Memory B cell (primary cell): ENCODE data around the gene NREP.
"Not testable (repeated sequence)": the region's sequence is repeated elsewhere in the genome, so short reads cannot be mapped to it uniquely, and the experiment has no call there.

Experiments used
- ATAC-seq: fragments of 150-1000 bp; cut with Tn5 transposase; 2 replicates; pipeline ENCODE4 v1.10.0; 2021; ENCODE audit warnings: low read depth, mild to moderate bottlenecking, moderate library complexity
- DNase-seq, 2 donors: peaks; one replicate each; pipeline ENCODE4 v3.0.0; 2022; ENCODE audit warnings: low spot score in 2 of 2
- H3K27ac Mint-ChIP-seq: one replicate; pipeline ENCODE4 v1.8.0; 2022; ENCODE audit warnings: mild to moderate bottlenecking, moderate library complexity, mixed read lengths
- H3K27me3 Mint-ChIP-seq: one replicate; pipeline ENCODE4 v1.8.0; 2022; ENCODE audit warnings: mixed read lengths
- H3K36me3 Mint-ChIP-seq: one replicate; pipeline ENCODE4 v1.8.0; 2022; ENCODE audit warnings: mild to moderate bottlenecking, mixed read lengths
- H3K4me1 Mint-ChIP-seq: one replicate; pipeline ENCODE4 v1.8.0; 2022; ENCODE audit warnings: mixed read lengths
- H3K4me3 Mint-ChIP-seq: one replicate; pipeline ENCODE4 v1.8.0; 2022; ENCODE audit warnings: mild to moderate bottlenecking, moderate library complexity, mixed read lengths
- H3K9me3 Mint-ChIP-seq: one replicate; pipeline ENCODE4 v1.8.0; 2022; ENCODE audit warnings: mixed read lengths

NREP gene

DNA sequence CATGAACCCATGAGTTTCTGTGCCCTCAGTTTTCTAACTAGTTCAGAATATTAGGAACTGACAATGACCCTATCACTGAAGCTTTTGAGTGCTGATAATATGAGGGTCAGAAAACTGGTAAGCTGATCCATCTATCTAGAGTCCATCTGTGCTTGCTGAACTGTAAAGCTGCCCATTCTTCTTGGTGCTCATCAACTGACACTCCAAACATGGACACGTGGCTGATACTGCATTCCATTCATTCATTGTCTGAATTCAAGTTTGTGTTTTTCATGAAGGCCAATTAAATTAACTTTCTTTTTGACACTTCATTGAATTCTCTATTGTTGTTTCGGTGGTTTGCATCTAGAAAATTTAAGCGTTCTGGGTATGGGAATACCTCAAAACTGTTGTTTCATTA, 17.6 kb downstream of the NREP start:
- Mint-ChIP-seq H3K4me1 (peaks cover 2% of the 10 kb centered on the region), H3K27ac (no peak overlapping the region), H3K9me3 (no peaks in the 10 kb centered on the region), H3K36me3 (no peaks in the 10 kb centered on the region), H3K27me3 (peaks cover 2% of the 10 kb centered on the region), H3K4me3 (no peak overlapping the region)
- ATAC-seq (no peak), DNase-seq (no peak)

DNA sequence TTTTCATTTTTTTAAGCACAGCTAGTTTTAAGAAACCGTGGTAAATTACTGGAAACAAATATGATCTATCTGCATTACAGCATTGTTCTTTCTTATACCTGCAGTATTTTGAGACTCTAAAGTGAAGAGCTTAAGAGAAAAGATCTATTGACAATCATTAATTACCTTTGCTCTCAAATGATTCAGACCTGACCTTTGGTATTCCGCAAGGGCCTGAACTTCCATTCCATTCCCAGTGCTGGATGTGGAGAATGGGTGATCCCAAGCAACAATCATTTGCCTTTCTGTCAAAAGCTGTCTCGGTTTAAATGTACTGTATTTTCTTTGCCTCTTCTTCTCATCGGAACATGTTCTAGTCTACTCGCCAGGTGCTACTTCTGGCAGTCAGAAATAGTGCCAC, 18.9 kb downstream of the NREP start:
- H3K4me3 Mint-ChIP-seq: no peak overlapping the region
- peaks cover 2% of the 10 kb centered on the region for H3K27me3 Mint-ChIP-seq
- DNase-seq (no peak), ATAC-seq (no peak)
- H3K27ac Mint-ChIP-seq: no peak overlapping the region
- peaks cover 2% of the 10 kb centered on the region for H3K4me1 Mint-ChIP-seq
- H3K36me3 Mint-ChIP-seq: no peaks in the 10 kb centered on the region
- no peaks in the 10 kb centered on the region for H3K9me3 Mint-ChIP-seq

DNA sequence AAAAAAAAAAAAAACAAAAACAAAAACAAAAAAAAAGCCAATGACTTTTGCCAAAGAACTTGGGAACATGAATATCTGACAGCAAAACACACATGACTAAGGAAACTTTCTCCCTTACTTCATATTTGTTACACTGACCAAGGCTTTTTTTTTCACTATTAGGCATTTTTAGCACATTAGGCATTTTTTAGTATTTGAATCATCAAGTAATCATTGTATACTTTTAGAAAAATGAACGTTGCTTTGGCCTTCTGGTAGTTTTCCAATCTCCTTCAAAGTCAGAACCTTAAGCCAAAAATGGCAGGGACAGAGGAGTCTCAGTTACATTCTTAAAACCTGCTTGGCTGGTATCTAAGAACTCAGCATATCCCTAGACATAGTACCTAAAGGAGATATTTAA, 19.3 kb downstream of the NREP start:
- ATAC-seq (no peak), DNase-seq (no peak)
- H3K4me1 Mint-ChIP-seq: peaks cover 2% of the 10 kb centered on the region
- H3K36me3 Mint-ChIP-seq: no peaks in the 10 kb centered on the region
- H3K27ac Mint-ChIP-seq: no peak overlapping the region
- H3K9me3 Mint-ChIP-seq: no peaks in the 10 kb centered on the region
- peaks cover 2% of the 10 kb centered on the region for H3K27me3 Mint-ChIP-seq
- no peak overlapping the region for H3K4me3 Mint-ChIP-seq

DNA sequence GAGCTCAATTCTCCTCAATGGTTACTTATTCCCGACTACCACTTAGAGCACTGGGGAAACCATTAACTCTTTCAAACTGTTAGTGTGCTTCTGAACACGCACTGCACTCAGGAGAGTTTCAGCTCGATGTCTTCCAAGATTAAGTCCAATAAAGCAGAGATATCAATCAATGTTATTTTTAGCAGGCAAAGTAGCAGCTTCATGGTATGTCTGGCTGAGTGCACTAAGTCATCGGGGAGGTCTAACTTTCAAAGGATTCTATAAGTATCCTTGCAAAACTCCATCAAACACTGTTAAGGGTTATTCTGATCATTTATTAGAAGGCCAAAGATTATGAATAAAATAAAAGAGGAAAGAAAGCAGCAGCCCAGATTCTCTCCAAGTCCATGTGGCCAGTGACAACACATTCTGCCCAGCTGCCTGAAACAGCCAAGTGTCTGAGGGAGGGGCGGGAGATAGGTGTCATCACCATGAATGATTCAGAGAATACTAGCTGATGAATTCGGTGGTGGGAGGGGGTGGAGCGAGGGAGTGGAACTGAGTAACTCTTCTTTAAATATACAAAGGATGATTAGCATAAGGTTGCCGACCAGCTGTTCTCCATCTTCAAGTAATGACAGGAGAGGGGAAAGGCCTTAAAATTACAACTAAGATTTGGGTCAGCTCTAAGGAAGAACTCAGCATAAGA, 21.3 kb downstream of the NREP start:
- no peak for DNase-seq
- H3K4me1 Mint-ChIP-seq: peaks cover 2% of the 10 kb centered on the region
- H3K9me3 Mint-ChIP-seq: no peaks in the 10 kb centered on the region
- H3K36me3 Mint-ChIP-seq: no peaks in the 10 kb centered on the region
- H3K27me3 Mint-ChIP-seq: no peaks in the 10 kb centered on the region
- no peak for ATAC-seq
- H3K4me3 Mint-ChIP-seq: no peak overlapping the region
- H3K27ac Mint-ChIP-seq: no peak overlapping the region

DNA sequence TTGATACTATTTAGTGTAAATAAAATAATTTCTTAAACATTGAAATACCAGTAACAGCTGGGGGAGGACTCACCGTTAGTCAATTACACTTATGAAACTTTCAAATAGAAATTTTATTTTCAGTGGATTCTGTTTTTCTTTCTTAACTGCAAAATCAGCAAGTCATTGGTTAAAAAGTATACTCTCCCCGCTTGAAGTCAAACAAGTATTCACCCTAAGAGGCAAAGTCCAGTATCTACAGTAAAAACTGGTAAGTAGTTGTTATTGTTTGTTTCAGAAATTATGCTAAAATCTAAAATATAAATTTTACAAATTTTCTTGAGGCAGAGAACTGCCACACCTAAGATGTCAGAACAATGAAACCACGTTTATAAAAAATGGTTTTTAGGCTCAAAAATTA, 22.4 kb downstream of the NREP start:
- Mint-ChIP-seq H3K36me3 (no peaks in the 10 kb centered on the region), H3K4me1 (peaks cover 2% of the 10 kb centered on the region), H3K9me3 (no peaks in the 10 kb centered on the region), H3K27me3 (no peaks in the 10 kb centered on the region), H3K27ac (no peak overlapping the region), H3K4me3 (no peak overlapping the region)
- DNase-seq (no peak), ATAC-seq (no peak)

DNA sequence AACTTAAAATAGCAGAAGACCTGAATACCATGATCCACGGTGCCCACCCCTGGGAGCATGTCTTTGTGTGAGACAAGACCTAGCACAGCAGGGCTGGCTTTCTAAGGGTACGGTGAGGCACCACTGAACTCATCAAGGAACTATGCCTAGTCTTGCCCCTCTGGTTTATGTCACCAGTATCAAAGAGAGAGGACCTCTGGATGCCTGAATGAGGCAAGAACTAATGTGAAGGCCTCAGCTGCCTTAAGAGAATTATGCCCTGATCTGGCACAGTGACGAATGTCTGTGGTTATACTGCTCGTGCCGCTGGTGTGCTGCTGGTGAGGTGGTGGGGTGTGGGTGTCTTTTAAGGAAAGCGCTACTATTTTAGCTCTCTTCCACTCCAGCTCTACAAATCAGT, 23.0 kb downstream of the NREP start:
- Mint-ChIP-seq H3K27ac (no peak overlapping the region), H3K27me3 (no peaks in the 10 kb centered on the region), H3K9me3 (no peaks in the 10 kb centered on the region), H3K4me3 (no peak overlapping the region), H3K4me1 (peaks cover 2% of the 10 kb centered on the region), H3K36me3 (no peaks in the 10 kb centered on the region)
- no peak for ATAC-seq
- DNase-seq: no peak

DNA sequence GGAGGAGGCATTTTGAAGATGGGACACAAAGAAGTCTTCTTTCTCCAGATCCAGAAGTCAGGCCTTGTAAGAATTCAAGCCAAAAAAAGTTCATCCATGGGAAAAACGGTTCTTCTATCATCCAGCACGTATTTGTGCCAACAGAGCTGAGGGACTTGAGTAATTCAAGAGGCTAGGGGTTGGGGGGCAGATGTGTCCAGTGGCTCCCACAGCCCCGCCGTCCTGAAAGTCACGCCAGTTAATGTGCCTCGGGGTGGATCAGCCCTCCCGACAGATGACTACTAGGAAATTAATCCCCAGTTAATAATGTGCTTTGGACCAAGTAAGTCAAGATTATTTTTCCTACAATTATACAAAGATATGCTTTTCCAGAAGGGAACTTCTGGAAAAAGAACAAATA, 23.4 kb downstream of the NREP start:
- Mint-ChIP-seq H3K27me3 (no peaks in the 10 kb centered on the region), H3K36me3 (no peaks in the 10 kb centered on the region), H3K9me3 (no peaks in the 10 kb centered on the region), H3K27ac (no peak overlapping the region), H3K4me3 (no peak overlapping the region), H3K4me1 (no peaks in the 10 kb centered on the region)
- ATAC-seq (no peak), DNase-seq (no peak)

DNA sequence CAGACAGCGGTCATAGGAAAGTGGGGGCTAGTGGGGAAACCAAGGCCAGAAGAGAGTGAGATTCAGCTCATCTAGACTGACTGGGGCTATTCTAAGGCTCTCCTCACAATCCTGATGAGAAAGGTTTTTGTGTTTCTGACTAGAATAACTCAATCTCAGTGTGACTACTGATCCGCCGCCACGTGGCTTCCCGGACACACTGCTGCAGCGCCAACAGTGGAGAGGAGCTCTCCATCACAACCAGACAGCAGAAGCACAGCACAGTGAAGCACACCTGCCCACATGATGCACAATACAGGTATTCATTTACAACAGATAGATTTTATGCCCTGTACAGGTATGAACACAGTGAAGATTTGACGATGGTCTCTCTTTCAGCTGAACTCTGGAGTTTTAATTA, 25.4 kb downstream of the NREP start:
- H3K4me3 Mint-ChIP-seq: no peak overlapping the region
- no peaks in the 10 kb centered on the region for H3K36me3 Mint-ChIP-seq
- DNase-seq: no peak
- no peak overlapping the region for H3K27ac Mint-ChIP-seq
- no peak for ATAC-seq
- H3K27me3 Mint-ChIP-seq: no peaks in the 10 kb centered on the region
- H3K4me1 Mint-ChIP-seq: no peaks in the 10 kb centered on the region
- H3K9me3 Mint-ChIP-seq: no peaks in the 10 kb centered on the region

DNA sequence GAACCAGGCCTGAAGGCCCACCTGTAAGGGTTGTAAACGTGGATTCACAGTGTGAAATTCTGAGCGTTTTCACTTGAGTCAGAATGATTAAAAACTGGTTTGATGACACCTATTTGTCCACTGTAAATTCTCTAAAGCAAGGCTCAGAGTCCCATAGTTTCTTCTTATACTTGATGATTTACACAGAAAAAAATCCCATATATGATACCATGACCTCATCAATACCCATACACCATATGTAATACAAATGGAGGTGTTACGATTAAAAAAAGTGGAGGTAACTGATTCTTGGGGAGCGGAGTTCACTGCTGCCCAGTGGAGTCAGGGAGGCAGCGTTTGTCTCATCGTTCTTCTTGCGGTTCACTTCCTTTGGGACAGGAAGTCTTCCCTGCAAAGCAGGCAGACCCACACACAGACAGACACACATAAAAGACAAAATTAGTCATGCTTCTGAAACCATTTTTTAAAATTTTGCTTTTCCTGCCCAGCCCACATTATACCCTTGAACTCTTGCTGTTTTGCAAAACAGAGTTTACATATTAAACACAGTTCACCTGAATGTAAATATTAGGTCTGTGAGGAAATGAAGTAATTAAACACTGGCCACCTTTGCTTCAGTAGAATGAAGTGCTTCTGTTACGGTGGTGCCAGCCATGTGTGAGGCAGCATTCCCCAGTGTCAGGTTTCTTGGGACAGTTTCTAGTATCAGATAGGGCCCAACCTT, 26.2 kb downstream of the NREP start:
- Mint-ChIP-seq H3K9me3 (no peaks in the 10 kb centered on the region), H3K36me3 (no peaks in the 10 kb centered on the region), H3K27me3 (no peaks in the 10 kb centered on the region), H3K27ac (no peak overlapping the region), H3K4me3 (no peak overlapping the region), H3K4me1 (no peaks in the 10 kb centered on the region)
- DNase-seq (no peak), ATAC-seq (no peak)

DNA sequence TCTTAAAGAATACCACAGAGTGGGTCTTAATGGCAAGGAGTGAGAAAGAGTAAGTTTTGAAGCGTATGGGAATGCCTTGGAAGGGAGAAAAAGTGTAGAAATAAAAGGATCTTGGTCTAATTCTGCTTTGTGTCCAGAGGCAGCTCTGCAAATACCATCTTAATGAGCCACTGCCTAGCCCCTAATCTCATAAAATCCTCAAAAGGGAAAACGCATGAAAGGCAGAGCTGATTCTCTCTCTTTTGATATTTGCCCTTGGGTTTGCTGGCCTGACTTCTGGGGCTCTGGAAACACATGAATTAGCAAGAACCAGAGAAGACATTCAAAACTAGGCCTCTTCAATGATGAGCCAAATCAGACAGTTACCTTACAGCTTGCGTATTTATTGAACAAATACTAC, 28.1 kb downstream of the NREP start:
- H3K4me3 Mint-ChIP-seq: no peak overlapping the region
- no peak for ATAC-seq
- H3K27ac Mint-ChIP-seq: no peak overlapping the region
- no peaks in the 10 kb centered on the region for H3K9me3 Mint-ChIP-seq
- H3K27me3 Mint-ChIP-seq: no peaks in the 10 kb centered on the region
- H3K4me1 Mint-ChIP-seq: no peaks in the 10 kb centered on the region
- no peaks in the 10 kb centered on the region for H3K36me3 Mint-ChIP-seq
- DNase-seq: no peak

DNA sequence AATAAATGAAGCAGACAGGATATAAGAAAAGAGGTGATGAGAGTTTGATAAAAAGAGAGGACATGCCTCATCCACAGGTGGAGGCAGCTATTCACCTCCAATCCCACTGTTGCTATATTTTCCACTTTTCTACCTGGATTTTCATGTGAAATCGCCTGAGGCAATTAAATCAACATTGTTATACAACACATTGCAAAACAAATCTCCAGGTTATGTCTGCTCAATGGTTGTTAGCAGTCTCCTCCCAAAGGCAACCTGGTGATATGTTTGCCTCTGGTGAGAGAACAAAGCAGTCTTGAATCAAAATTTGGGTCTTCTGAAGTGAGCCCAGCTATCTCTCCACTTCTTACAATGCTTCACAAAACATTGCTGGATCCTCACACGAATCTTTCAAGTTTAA, 30.0 kb downstream of the NREP start:
- no peak overlapping the region for H3K4me3 Mint-ChIP-seq
- no peaks in the 10 kb centered on the region for H3K36me3 Mint-ChIP-seq
- no peaks in the 10 kb centered on the region for H3K9me3 Mint-ChIP-seq
- DNase-seq: no peak
- no peaks in the 10 kb centered on the region for H3K4me1 Mint-ChIP-seq
- ATAC-seq: no peak
- H3K27ac Mint-ChIP-seq: no peak overlapping the region
- no peaks in the 10 kb centered on the region for H3K27me3 Mint-ChIP-seq

DNA sequence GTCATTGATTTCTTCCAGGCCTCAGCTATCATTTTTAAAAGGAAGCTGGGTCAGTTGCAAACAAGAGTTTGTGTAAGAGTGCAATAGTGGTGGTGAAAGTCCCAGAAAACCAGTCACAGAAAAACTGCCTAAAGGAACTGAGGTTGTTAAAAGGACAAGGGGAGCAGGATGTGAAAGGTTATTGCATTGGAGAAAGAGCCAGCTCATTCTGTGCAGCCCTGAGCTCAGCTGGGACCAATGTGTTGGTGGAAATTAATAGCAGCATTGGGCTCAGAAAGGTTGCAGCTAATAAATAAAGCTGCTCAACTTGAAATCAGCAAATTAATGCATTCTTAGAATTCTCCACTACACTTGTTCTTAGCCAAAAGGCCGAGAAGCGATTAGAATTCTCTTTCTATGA, 34.9 kb downstream of the NREP start:
- no peak overlapping the region for H3K27ac Mint-ChIP-seq
- no peaks in the 10 kb centered on the region for H3K9me3 Mint-ChIP-seq
- H3K4me1 Mint-ChIP-seq: no peaks in the 10 kb centered on the region
- no peak for DNase-seq
- peaks cover 7% of the 10 kb centered on the region for H3K27me3 Mint-ChIP-seq
- H3K36me3 Mint-ChIP-seq: no peaks in the 10 kb centered on the region
- H3K4me3 Mint-ChIP-seq: no peak overlapping the region
- ATAC-seq: no peak

DNA sequence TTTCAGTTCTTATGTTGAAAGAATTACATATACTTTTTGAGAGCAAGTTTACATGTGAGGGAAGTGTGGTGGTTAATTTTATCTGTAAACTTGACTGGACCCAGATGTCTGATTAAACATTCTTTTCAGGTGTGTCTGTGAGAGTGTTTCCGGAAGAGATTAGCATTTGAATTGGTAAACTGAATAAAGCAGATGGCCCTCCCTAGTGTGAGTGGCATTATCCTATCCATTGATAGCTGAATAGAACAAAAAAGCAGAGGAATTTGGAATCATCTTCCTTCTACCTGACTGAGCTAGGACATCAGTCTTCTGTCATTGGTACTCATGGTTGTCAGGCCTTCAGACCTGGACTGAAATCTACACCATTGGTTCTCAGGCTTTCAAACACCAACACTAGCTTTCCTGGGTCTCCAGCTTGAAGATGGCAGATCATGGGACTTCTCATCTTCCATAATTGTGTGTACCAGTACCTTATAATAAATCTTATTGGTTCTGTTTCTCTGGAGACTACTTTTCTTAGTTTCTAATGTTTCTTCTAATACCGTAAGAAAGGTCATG, 36.6 kb downstream of the NREP start:
- Mint-ChIP-seq H3K4me3 (no peak overlapping the region), H3K27ac (no peak overlapping the region), H3K36me3 (no peaks in the 10 kb centered on the region), H3K4me1 (no peaks in the 10 kb centered on the region), H3K9me3 (no peaks in the 10 kb centered on the region), H3K27me3 (peaks cover 8% of the 10 kb centered on the region)
- DNase-seq (no peak), ATAC-seq (no peak)

DNA sequence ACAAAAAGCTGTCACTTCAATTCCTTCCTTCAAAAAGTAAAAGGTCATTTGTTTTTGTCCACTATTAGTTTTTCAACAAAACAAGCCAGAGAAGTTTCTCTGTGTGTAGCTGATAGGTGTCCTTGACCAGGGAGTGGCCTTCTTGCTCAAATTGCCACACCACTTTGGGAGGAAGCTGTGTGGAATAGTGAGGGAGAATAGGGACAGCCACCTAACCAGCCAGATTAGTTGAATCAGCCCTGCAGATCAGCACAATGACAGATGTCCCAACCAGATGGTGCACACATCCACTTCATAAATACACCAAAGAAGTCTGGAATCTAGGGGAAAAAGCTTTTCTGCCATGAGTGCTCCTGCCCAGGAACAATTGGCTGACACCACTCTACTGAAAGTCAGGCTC, 37.2 kb downstream of the NREP start:
- Mint-ChIP-seq H3K9me3 (peaks cover 2% of the 10 kb centered on the region), H3K4me3 (no peak overlapping the region), H3K27me3 (peaks cover 8% of the 10 kb centered on the region), H3K27ac (no peak overlapping the region), H3K4me1 (no peaks in the 10 kb centered on the region), H3K36me3 (no peaks in the 10 kb centered on the region)
- DNase-seq (no peak), ATAC-seq (no peak)

DNA sequence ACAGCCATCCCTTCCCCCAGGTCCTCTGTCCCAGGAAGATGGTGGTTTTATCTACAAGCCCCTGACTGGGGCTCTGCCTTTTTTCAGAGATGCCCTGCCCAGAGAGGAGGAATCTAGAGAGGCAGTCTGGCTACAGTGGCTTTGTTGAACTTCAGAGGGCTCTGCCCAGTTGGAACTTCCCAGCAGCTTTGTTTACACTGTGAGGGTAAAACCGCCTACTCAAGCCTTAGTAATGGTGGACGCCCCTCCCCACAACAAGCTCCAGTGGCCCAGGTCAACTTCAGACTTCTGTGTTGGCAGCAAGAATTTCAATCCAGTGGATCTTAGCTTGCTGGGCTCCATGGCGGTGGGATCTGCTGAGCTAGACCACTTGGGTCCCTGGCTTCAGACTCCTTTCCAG, 40.2 kb downstream of the NREP start:
- peaks cover 14% of the 10 kb centered on the region for H3K9me3 Mint-ChIP-seq
- ATAC-seq, H3K4me1 Mint-ChIP-seq, H3K36me3 Mint-ChIP-seq, H3K27me3 Mint-ChIP-seq, H3K4me3 Mint-ChIP-seq, H3K27ac Mint-ChIP-seq, DNase-seq: not testable (repeated sequence)
